Hippocampal formation (tissue), 2 donors: Measurements from ENCODE around the gene MOAP1.
"Not testable (repeated sequence)": the region's sequence is repeated elsewhere in the genome, so short reads cannot be mapped to it uniquely, and the experiment has no call there.

Experiments
- DNase-seq, 2 donors: peaks; one replicate each; lab custom pipeline; 2025; lab: John Stamatoyannopoulos, UW

MOAP1 gene, protein sequence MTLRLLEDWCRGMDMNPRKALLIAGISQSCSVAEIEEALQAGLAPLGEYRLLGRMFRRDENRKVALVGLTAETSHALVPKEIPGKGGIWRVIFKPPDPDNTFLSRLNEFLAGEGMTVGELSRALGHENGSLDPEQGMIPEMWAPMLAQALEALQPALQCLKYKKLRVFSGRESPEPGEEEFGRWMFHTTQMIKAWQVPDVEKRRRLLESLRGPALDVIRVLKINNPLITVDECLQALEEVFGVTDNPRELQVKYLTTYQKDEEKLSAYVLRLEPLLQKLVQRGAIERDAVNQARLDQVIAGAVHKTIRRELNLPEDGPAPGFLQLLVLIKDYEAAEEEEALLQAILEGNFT

GRCh38 chr14:93184391-93185348 lies at the start of gene MOAP1, which contains the start of gene LYSET:
TSS of gene MOAP1 (minus strand) at chr14:93184897. CDS start at chr14:93184242, 655 bp downstream.
TSS of gene LYSET (plus strand) at chr14:93185317. CDS start at chr14:93185406, 89 bp downstream.
- peak; percentile 75 to 86 for DNase-seq

DNA sequence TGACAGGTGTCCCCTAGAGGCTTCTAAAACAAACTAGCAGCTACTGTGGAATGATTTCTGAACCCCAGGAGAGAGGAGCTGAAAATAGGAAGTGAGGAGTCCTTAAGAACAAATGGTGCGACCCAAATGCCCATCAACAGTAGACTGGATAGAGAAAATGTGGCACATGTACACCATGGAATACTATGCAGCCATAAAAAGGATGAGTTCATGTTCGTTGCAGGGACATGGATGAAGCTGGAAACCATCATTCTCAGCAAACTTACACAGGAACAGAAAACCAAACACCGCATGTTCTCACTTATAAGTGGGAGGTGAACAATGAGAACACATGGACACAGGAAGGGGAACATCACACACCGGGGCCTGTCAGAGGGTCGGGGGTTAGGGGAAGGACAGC lies 48.4 kb upstream of the MOAP1 start:
- DNase-seq: not testable (repeated sequence)

DNA sequence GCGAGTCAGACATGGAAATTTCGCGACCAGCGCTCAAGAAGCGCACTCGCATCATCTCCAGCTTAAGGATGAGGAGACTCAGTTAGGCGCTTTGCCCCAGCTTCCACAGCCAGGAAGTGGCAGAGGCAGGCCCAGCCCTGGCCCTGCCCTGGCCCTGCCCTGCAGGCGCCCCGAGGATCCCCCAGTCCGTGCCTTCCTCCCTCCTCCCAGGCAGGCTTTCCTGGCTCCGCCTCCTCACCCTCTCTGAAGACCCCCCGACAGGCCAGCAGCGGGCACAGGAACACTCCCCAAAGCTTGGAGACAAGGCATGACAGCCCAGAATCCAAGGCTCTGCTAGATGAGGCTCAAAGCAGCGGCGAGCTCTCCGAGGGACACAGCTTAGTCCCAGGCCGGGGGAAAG lies 47.5 kb upstream of the MOAP1 start:
- no peak for DNase-seq

DNA sequence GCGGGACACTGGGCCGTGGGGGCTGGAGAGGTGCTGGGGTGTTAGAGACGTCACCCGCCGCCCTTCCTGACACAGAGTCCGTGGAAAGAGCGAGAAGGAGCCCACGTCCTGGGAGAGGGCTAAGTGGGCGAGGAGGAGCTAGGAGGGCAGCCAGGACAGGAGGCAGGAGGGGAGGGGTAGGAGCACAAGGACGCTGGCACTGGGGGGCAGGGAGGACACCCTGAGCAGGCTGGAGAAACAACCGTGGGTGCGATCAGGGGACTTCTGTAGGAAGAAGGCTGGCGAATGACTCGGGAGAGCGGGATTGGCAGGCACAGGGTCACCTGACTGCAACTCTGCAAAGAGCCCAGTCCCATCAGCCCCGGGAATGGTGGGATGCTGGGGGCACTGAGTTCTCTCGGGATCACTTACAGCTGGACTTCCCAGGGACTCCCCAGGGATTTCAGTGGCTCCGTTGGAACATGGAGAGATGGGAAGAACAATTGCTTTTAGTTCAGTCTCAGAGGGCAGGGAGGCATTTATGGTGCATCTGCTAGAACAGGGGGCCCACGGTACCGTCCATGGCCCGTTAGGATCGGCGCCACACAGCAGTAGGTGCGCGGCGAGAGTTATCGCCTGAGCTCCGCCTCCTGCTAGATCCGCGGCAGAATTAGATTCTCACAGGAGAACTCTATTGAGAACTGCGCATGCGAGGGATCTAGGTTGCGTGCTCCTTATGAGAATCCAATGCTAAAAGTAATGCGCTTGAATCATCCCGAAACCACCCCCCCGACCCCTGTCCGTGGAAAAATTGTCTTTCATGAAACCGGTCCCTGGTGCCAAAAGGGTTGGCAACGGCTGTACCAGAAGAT lies 46.7 kb upstream of the MOAP1 start:
- peak in 1 of 2 donors; percentile 4 for DNase-seq

DNA sequence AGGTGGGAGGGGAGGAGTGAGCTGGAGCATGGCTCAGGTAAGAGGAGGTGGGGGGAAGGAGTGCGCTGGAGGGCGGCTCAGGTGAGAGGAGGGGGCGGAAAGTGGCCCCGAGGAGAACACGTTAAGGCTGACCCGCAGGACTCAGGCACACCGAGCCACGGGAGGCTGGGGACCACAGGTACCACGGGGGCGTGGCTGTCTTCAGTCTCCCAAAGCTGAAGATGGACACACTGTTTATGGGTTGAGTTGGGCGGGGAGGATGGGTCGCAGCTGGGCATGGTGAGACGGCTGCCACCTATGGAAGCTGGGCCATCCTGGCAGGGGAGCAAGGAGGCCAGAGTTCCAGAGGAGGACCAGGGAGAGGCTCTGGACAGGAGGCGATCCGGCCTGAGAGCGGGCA lies 45.8 kb upstream of the MOAP1 start:
- DNase-seq: no peak

- no peak for DNase-seq
Measured at GRCh38 chr14:93228550-93228949, 43.9 kb upstream of the MOAP1 start.

- no peak for DNase-seq
Measured at GRCh38 chr14:93223565-93223964, 38.9 kb upstream of the MOAP1 start.

GRCh38 chr14:93220509-93220908 lies 35.8 kb upstream of the MOAP1 start:
- DNase-seq: no peak

- no peak for DNase-seq
Measured at GRCh38 chr14:93219103-93219726, 34.5 kb upstream of the MOAP1 start.

- DNase-seq: no peak
Measured at GRCh38 chr14:93214598-93214997, 29.9 kb upstream of the MOAP1 start.

- no peak for DNase-seq
Measured at GRCh38 chr14:93212432-93212831, 27.7 kb upstream of the MOAP1 start.

DNA sequence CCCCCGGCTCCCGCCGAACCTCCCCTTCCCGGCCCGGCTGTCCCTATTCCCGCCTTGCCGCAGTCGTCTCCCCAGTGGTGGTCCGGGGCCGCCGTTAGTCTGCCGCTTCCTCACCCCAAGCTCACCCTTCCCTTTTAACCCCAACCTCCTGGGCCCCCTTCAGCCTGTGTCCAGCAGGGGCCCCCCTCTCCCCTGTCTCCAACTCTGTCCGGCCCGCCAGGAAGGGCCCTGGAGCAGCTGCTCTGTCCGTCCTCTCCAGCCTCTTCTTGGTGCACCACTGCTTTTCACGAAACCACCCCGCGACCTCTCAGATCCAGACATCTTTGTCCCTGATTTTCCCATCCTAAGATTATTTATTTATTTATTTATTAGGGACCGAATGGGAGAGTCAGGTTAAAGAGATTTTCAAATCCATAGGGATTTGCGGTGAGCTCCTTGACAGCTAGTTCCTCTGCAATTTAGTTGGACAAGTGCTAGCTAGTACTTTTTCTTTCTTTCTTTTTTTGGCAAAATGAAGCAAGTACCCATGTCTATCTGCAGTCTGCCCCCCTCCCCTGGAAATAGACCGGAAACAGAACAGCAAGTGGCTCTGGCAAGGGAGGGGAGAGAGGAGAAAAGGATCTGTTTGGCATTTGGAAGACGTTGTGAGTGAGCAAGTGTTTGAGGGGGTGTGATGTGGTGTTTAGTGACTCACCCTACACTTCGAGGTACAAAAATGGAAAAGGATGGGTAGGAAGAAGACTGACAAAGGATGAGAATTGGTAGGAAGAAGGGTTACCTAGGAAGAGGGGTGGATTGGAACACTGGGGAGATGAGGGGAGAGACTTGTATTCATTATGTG lies 23.0 kb upstream of the MOAP1 start:
- DNase-seq: peak in 1 of 2 donors; percentile 31

- DNase-seq: peak; percentile 96 to 97
Measured at GRCh38 chr14:93206793-93207467, 22.2 kb upstream of the MOAP1 start, which contains the start of the genes GON7 and UBR7. TSS of gene GON7 (minus strand) at chr14:93207065. CDS start at chr14:93207037, 28 bp downstream. TSS of gene UBR7 (plus strand) at chr14:93207256. CDS start at chr14:93207292, 36 bp downstream.

GRCh38 chr14:93201155-93201704 lies 16.5 kb upstream of the MOAP1 start:
- no peak for DNase-seq

DNA sequence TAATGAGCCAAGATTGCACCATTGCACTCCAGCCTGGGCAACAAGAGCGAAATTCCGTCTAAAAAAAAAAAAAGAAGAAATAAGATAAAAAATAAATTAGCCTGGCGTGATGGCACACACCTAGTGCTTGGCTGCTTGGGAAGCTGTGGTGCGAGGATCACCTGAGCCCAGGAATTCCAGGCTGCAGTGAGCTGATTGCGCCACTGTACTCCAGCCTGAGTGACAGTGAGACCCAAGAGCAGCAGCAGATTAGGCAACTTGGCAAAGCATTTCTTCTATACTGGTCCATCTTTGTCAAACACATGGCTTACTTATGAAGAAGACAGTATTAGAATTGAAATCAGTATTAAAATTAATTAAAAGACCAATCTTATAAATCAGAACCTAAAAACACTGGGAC lies 15.9 kb upstream of the MOAP1 start:
- DNase-seq: no peak

- DNase-seq: no peak
Measured at GRCh38 chr14:93199031-93199430, 14.3 kb upstream of the MOAP1 start.

- no peak for DNase-seq
Measured at GRCh38 chr14:93195316-93195999, 10.8 kb upstream of the MOAP1 start.

DNA sequence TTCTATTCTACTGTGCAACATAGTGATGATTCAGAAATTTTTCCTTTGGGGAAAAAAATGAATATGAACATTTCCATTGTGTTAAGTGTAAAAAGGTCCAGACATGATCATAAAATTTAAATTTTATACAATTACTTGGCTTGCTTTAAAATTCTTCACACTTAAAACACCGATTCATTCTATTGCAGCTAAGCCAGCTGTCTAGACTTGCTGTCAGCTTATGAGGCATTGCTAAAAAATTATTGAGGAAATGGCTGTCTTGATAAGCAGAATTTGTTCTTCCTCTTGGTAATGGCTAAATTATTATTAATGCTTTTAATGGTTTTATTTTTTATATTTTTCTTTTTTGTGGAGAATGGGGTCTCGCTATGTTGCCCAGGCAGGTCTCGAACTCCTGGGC lies 2.3 kb upstream of the MOAP1 start:
- no peak for DNase-seq

DNA sequence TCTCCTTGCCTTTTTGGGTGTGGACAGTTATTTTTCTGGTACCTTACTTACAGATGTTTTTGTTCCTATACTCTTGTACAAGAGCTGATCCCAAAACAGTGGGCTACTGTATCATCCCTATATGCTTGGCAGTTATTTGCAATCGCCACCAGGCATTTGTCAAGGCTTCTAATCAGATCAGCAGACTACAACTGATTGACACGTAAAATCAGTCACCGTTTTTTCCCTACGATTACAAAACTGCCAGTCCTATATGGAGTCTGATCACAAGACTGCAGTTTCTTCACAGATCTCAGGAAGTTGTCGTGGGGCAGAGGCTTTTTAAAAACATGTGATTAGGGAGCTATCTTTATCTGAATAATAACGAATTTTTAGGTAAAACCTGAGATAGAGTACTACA lies 1.8 kb upstream of the MOAP1 start:
- DNase-seq: no peak
